Fibroblast of skin of right quadriceps (primary cell): ENCODE results near the gene MIB2.
"Not testable (repeated sequence)": the region's sequence is repeated elsewhere in the genome, so short reads cannot be mapped to it uniquely, and the experiment has no call there.

ENCODE experiments used
- DNase-seq: peaks from one replicate; pipeline ENCODE4 v3.0.0-alpha.2; 2013

Gene MIB2

GRCh38 chr1:1615256-1616044 is at the start of gene MIB2:
Gene MIB2 (plus strand): TSS chr1:1615500. CDS start chr1:1623453, 7,953 bp downstream.
- peak; percentile 96 for DNase-seq

- peak; percentile 19 for DNase-seq
These were observed 48.0 kb upstream of the MIB2 start for GRCh38 chr1:1567152-1567875.

- no peak for DNase-seq
These were observed 47.4 kb upstream of the MIB2 start for GRCh38 chr1:1567891-1568291.

GRCh38 chr1:1569341-1569740 is 46.0 kb upstream of the MIB2 start:
- no peak for DNase-seq

DNA sequence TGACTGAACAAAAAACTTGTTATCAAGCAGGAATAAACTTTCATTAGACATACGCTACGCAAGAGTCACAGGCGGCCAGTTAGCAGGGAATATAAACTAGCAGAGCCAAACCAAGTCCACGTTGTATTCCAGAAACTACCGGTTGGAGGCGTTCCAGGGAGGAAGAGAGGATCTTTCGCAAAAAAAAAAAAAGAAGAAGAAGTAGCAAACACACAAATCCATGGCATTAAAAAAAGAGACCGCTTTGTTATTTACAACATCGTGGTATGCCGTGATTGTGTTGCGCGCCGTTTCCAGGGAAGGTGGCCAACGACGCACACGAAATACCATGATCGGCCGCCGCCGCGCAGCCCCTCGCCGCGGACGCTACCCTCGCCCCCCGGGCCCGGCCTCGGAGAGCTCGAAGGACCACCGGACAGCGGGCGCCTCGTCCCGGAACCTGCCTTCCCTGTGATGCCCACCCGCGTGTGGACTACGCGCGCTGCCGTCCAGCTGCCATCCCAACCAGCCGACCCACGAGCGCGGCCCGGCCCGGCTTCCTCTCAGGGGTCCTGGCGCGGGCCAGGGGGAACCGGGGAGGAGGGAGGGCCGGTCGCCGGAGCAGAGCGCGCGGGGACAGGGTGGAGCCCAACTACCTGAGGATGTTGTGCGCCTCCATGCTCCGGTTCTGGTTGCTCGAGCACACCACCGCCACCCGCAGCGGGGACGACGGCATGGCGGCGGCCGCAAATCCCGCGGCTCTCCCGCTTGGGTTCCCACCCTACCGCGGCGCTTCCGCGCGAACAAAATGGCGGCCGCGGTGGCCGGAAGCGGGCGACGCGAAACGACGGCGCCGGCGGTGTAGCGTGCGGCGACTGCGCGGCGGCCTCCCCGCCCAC is 41.2 kb upstream of the MIB2 start:
- DNase-seq = peak; percentile 66

- DNase-seq = peak; percentile 93
These were observed 40.4 kb upstream of the MIB2 start, which contains the start of gene SSU72 for GRCh38 chr1:1574721-1575537. Gene SSU72 (minus strand): TSS chr1:1574863. CDS start chr1:1574557, 306 bp downstream.

DNA sequence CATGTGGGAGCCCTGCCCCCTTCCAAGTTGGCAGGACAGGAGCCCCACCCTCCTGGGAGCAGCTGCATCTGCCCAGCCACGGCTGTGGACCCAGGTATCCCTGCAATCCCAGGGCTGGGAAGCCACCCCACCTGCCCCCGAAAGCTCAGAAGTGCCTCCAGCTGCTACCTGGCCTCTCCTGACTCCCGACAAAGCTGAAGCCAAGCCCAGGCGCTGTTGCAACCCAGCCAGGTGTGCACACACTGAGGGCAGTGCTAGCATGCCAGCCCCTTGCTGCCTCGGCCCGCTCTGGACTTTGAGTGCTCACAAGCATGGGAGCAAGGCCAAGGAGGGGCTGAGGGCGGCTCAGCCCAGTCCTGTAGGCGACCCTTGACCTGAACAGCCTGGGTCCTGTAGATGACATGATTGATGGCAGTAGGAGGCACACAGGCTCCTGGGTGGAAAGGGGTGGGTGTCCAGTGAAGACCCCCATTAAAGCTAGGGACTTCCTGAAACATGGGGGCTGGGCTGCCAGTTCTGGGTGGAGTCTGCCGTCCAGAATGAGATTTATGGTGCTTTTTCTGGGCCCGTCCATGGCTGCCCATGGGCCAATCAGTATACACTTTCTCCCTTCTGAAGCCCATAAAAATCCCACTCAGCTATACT is 37.8 kb upstream of the MIB2 start:
- no peak for DNase-seq

DNA sequence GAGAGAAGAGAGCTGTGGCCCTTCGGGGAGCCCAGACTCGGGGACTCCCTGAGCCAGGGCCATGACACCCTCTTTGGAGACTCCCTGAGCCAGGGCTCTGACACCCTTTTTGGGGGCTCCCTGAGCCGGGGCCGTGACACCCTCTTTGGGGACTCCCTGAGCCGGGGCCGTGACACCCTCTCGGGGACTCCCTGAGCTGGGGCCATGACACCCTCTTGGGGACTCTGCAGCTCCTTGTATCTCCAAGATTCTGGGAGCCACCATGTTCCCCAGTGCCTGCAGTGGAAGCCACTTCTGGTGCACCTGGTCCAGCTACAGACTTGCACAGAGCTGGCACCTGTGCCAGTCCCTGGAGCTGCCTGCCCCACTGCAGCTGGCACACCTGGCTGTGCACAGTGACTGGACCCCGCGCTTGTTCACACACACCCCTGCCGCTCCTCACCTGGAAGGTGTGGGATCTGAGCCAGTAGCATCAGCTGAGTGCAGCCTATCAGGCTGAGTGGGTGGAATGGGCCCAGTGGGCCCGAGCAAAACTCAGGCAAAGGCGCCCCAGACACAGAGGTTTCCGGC is 36.8 kb upstream of the MIB2 start:
- no peak for DNase-seq

DNA sequence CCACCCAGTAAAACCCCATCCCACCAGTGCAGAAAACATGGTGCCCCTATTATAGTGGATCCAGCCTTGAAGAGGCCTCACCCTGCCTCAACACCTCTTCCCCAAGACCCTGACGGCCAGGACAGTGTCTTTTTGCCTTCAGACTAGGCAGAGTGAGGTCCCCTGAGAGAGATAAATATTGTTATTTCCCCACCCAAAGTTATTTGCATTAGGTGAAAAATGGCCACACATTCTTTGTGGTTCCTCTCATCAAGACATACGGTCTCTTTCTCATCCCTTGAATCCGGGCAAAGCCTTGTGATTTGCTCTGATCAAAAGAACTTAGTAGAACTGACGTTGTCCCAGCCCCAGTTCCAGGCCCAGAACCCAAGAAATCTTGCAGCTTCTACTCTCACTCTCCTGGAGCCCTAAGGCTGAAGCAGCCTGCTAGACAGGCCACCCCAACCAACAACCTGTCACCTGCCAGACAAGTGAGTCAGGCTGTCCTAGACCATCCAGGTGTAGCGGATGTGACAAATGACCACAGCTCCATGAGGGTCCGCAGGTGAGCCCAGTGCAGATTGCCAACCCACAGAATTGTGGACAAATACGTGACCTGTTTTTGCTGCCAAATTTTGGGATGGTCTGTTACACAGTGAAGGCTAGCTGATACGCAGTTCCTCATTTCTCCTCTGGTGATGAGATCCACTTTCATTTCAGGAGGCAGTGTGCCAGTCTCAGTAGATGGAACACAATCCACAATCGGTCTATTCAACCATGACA is 32.5 kb upstream of the MIB2 start:
- DNase-seq = no peak

- no peak for DNase-seq
These were observed 31.8 kb upstream of the MIB2 start for GRCh38 chr1:1583347-1584010.

DNA sequence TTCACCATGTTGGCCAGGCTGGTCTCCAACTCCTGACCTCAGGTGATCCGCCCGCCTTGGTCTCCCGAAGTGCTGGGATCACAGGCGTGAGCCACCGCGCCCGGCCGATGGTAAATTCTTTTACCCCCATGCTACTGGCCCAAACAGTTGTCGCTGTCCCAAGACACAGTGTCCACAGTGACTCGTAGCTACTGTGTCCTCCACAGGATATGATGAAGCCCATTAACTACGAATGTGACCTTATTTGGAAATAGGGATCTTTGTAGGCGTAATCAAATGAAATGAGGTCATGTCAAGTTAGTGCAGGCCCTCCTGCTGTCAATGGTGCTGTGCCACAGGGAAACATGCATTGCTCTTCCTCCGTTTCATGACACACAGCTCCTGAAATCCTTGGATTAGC is 23.8 kb upstream of the MIB2 start:
- peak; percentile 66 for DNase-seq

- DNase-seq = no peak
These were observed 21.3 kb upstream of the MIB2 start for GRCh38 chr1:1593834-1594601.

DNA sequence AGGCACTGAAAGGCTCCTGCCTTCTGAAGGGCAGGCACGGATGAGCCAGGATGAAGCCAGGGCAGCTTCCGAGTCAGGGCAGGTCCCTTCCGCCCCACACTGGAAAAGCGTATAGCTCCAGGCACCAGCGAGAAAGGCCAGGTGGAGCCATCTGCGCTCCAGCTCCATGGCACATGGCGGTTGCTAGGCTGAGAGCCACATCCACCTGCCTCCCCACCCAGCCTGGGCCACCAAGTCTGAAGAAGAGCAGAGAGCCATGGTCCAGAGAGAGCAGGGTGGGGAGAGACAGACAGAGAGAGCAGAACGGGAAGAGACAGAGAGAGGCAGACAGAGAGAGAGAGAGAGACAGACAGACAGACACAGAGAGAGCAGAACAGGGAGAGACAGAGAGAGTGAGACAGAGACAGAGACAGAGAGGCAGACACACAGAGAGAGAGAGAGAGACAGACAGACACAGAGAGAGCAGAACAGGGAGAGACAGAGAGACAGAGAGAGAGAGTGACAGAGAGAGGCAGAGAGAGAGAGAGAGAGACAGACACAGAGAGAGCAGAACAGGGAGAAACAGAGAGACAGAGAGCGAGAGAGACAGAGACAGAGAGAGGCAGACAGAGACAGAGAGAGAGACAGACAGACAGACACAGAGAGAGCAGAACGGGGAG is 20.6 kb upstream of the MIB2 start:
- DNase-seq = no peak

- not testable (repeated sequence) for DNase-seq
These were observed 20.0 kb upstream of the MIB2 start for GRCh38 chr1:1595341-1595740.

DNA sequence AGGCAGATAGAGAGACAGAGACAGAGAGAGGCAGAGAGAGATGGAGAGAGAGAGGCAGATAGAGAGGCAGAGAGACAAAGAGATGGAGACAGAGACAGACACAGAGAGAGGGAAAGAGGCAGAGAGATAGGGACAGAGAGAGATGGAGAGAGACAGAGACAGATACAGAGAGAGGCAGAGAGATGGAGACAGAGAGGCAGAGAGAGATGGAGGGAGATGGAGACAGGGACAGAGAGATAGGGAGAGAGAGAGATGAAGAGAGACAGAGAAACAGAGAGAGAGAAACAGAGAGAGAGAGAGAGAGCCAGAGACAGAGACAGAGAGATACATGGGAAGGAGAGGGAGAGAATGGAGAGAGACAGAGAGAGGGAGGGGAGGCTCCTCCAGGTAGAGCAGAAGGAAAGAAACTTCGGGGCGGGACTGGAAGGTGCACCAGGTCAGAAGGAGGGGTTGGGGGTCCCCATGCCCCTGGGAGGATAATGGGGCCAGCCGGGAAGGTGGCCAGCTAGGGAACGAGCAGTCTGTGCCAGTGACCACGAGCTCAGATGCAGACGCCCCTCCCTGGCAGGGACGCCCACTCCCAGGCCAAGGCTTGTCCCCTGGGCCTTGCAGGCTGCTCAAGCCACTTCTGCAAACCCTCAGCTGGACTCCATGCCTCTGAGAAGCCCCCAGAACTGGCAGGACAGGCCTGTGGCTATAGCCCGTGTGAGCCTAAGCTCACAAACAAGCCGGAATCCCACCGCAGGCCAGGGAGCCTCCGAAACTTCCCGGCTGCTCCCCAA is 18.6 kb upstream of the MIB2 start:
- no peak for DNase-seq

- no peak for DNase-seq
These were observed 17.9 kb upstream of the MIB2 start for GRCh38 chr1:1597275-1597930.

DNA sequence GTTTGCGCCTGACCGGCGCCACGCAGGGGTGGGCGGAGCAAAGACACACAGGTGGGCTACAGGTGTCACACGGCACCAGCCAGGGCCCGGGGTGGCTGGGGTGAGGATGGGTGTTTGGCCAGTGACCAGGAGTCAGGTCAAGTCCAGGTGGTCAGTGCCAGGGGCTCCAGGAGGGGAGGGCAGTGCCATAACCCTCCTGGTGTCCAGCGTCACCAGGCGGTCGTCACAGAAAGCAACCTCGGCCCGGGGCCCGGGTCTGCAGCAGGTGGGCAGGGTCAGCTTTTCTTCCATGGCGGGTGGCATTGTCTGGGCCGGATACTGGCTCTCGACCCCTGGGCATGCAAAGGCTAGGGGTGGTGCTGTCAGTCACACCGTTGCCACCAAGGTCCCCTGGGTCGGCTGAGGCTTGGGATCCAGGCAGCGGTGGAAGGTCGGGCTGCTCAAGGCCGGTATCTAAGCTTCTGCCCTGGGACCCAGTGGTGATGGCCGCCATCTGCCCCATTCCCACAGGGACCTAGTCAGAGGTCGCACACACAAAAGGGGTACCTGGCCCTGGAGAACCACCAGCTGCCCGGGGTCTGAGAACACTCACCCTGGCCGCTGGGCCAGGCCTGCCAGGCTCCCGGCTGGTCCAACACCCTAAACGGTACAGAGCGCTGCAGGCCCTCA is 17.1 kb upstream of the MIB2 start:
- no peak for DNase-seq
